Testis (tissue), 3 donors: ENCODE measurements around the gene PTPRG. TPM values are rescaled to one million over a fixed set of nuclear protein-coding genes. Genes with fewer than 3 reads are reported as not detected.

ENCODE experiments used
- DNase-seq: peaks from one replicate; pipeline ENCODE4 v3.0.0-alpha.2; 2019
- H3K27ac ChIP-seq, 2 donors: fragments of 200-600 bp; sonication (generic); one replicate each; pipeline ENCODE4 v1.5.1; 2019
- H3K27me3 ChIP-seq: fragments of 200-600 bp; sonication (generic); one replicate; pipeline ENCODE4 v1.5.1; 2019
- H3K36me3 ChIP-seq: fragments of 200-600 bp; sonication (generic); one replicate; pipeline ENCODE4 v1.5.1; 2017; ENCODE audit warnings: low read depth; ENCODE audit errors: missing control alignments
- H3K4me1 ChIP-seq: fragments of 200-600 bp; sonication (generic); one replicate; pipeline ENCODE4 v1.5.1; 2019
- H3K4me3 ChIP-seq, 2 donors: fragments of 200-600 bp; sonication (generic); one replicate each; pipeline ENCODE4 v1.5.1; 2017 to 2019
- H3K9me3 ChIP-seq: fragments of 200-600 bp; sonication (generic); one replicate; pipeline ENCODE4 v1.5.1; 2017
- CTCF ChIP-seq, 3 experiments: fragments of 450-650 bp in 2 of 3; fragments of 200-600 bp in 1 of 3; sonication (generic) in 1 of 3; IDR thresholded peaks; one replicate each; pipeline ENCODE4 v1.5.1; 2016 to 2019; ENCODE audit warnings: antibody characterized with exemption in 3 of 3, mild to moderate bottlenecking in 2 of 3, moderate library complexity in 1 of 3
- POLR2A ChIP-seq: fragments of 450-650 bp; IDR thresholded peaks from one replicate; pipeline ENCODE4 v1.6.1; 2017; ENCODE audit warnings: antibody characterized with exemption, mild to moderate bottlenecking, moderate library complexity
- WGBS, 2 donors: methylation state at CpG; one replicate each; pipeline ENCODE4 v1.1.5; 2018; 5-methylcytosine and 5-hydroxymethylcytosine counted together
- intact Hi-C: fragments of 100-400 bp; cut with DNase I; formaldehyde crosslinking; loops from one replicate; pipeline ENCODE4 v1.15.1; 2023; ENCODE audit warnings: low total_unique reads
- polyA plus RNA-seq: library from polyadenylated mRNA; stranded (reverse); fragments of 350-450 nt; fragmentation: Illumina TruSeq; extraction: RNeasy Lipid Tissue Mini Kit (QIAGEN cat#74804); gene quantifications from one replicate; pipeline ENCODE4 v1.2.3, GENCODE V29; 2014; ENCODE audit warnings: low read depth, low replicate concordance; ENCODE audit not compliant: insufficient read depth
- total RNA-seq, 2 donors: library from RNA; depleted of rRNA; stranded (reverse); fragments of >200 nt; gene quantifications; one replicate each; pipeline ENCODE4 v1.2.3, GENCODE V29; 2016

The PTPRG gene
- total and polyA plus RNA-seq, 3 donors from 2014 or later, result 26.3 to 107 (median 75.4) TPM

GRCh38 chr3:61943975-61944374 lies 382.6 kb downstream of the PTPRG start:
- Histone ChIP-seq H3K27ac (no peak overlapping the region), H3K27me3 (no peaks in the 10 kb centered on the region), H3K4me3 (no peak overlapping the region), H3K9me3 (no peaks in the 10 kb centered on the region), H3K36me3 (no peaks in the 10 kb centered on the region), H3K4me1 (no peaks in the 10 kb centered on the region)
- WGBS, 2 donors, result 93 to 95% methylated on average over 4 of the region's 4 CpGs
- TF ChIP-seq POLR2A, result no peak
- TF ChIP-seq CTCF (IDR thresholded peaks at IDR 0.05), result no peak
- intact Hi-C loops, result no loop called here
- no peak for DNase-seq

GRCh38 chr3:61944726-61945125 lies 383.4 kb downstream of the PTPRG start:
- no peaks in the 10 kb centered on the region for H3K36me3 ChIP-seq
- WGBS, 2 donors, result 88 to 91% methylated on average over 6 of the region's 6 CpGs
- H3K4me1 ChIP-seq, result no peaks in the 10 kb centered on the region
- intact Hi-C loops, result no loop called here
- H3K9me3 ChIP-seq, result no peaks in the 10 kb centered on the region
- no peak overlapping the region for H3K4me3 ChIP-seq
- no peaks in the 10 kb centered on the region for H3K27me3 ChIP-seq
- H3K27ac ChIP-seq, result no peak overlapping the region
- no peak for TF ChIP-seq CTCF (IDR thresholded peaks at IDR 0.05)
- no peak for TF ChIP-seq POLR2A
- no peak for DNase-seq

- intact Hi-C loops, result no loop called here
- DNase-seq, result no peak
Observed at GRCh38 chr3:61945657-61946056, 384.3 kb downstream of the PTPRG start.

GRCh38 chr3:61946570-61947324 lies 385.4 kb downstream of the PTPRG start:
- no peaks in the 10 kb centered on the region for H3K27me3 ChIP-seq
- WGBS, 2 donors, result 61 to 64% methylated on average over 7 of the region's 7 CpGs
- no peaks in the 10 kb centered on the region for H3K36me3 ChIP-seq
- no peaks in the 10 kb centered on the region for H3K4me1 ChIP-seq
- TF ChIP-seq CTCF (IDR thresholded peaks at IDR 0.05) (no peak), POLR2A (no peak)
- no peak for DNase-seq
- intact Hi-C loops, result no loop called here
- no peak overlapping the region for H3K27ac ChIP-seq
- H3K9me3 ChIP-seq, result no peaks in the 10 kb centered on the region
- no peak overlapping the region for H3K4me3 ChIP-seq

More at GRCh38 chr3:61945657-61946056, 384.3 kb downstream of the PTPRG start:
- Histone ChIP-seq H3K27ac (no peak overlapping the region), H3K9me3 (no peaks in the 10 kb centered on the region), H3K36me3 (no peaks in the 10 kb centered on the region), H3K4me1 (no peaks in the 10 kb centered on the region), H3K4me3 (no peak overlapping the region), H3K27me3 (no peaks in the 10 kb centered on the region)
- WGBS, 2 donors, result 60 to 63% methylated on average over 3 of the region's 3 CpGs
- TF ChIP-seq CTCF (IDR thresholded peaks at IDR 0.05), result no peak
- TF ChIP-seq POLR2A, result no peak

- no peaks in the 10 kb centered on the region for H3K27me3 ChIP-seq
- H3K27ac ChIP-seq, result no peak overlapping the region
- H3K36me3 ChIP-seq, result no peaks in the 10 kb centered on the region
- intact Hi-C loops, result no loop called here
- no peak for DNase-seq
- H3K9me3 ChIP-seq, result no peaks in the 10 kb centered on the region
- TF ChIP-seq CTCF (IDR thresholded peaks at IDR 0.05), result no peak
- TF ChIP-seq POLR2A, result no peak
- WGBS, 2 donors, result 37 to 67% methylated on average over 4 of the region's 4 CpGs
- H3K4me3 ChIP-seq, result no peak overlapping the region
- no peaks in the 10 kb centered on the region for H3K4me1 ChIP-seq
Observed at GRCh38 chr3:61947456-61947855, 386.1 kb downstream of the PTPRG start.
